Spleen (tissue), 7 donors: ENCODE data around the gene PLCB4.

Source experiments
- CTCF ChIP-seq, 11 experiments: fragments of 200-600 bp in 7 of 11; fragments of 450-650 bp in 4 of 11; sonication (generic) in 4 of 11; IDR thresholded peaks in 8 of 11; conservative IDR thresholded peaks in 3 of 11; 1 replicate in 7 of 11; 2 replicates in 4 of 11; pipeline versions ENCODE4 v1.4.0 to v1.8.0; 2016 to 2021; ENCODE audit warnings: antibody characterized with exemption in 11 of 11, inconsistent platforms in 4 of 11, mild to moderate bottlenecking in 1 of 11
- POLR2A ChIP-seq, 3 donors: fragments of 450-650 bp; IDR thresholded peaks; one replicate each; pipeline ENCODE4 v1.5.1; 2017; ENCODE audit warnings: antibody characterized with exemption in 3 of 3, mild to moderate bottlenecking in 1 of 3
- donor health status: DM: no; HTN: no; CAD: no; lungs with moderate emphysema.
- donor health status: DM: no; HTN: no; CAD: no.
- donor health status: DM: no; HTN: no; CAD: no.

DNA sequence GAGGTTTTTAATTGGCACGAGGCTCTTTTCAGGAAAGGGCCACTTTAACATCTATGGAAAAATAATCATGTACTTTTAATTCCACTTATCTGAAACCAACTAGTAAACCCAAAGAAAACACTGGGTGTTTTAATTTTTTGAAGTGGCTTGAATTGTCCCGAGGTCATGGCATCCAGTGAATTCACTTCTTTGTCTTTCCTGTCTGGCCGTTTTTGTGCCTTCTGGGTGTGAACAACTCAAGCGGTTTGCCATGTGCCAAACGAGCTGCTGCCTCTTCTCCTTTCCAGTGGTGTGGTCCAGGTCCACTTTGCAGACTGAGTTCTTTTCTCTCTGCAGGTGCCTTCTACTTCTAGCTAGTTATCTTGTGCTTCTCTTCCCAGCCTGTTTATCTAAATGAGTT is 117.5 kb downstream of the PLCB4 start:
- TF ChIP-seq CTCF (IDR thresholded peaks at IDR 0.05 in 8 of 11, conservative IDR thresholded peaks at IDR 0.05 in 3 of 11): no peak
- TF ChIP-seq POLR2A (IDR thresholded peaks at IDR 0.05): no peak
